GM12878 (cell line): ENCODE measurements around the gene HMGCR.

ENCODE experiments used
- ATF2 ChIP-seq: IDR thresholded peaks from 2 replicates; pipeline ENCODE4 v1.6.1; 2012; ENCODE audit warnings: low read length, inconsistent platforms
- BCL11A ChIP-seq: IDR thresholded peaks from 2 replicates; pipeline ENCODE4 v1.6.1; 2011; ENCODE audit warnings: low read depth, low read length
- CHD2 ChIP-seq: IDR thresholded peaks from 2 replicates; pipeline ENCODE4 v1.6.1; 2011; ENCODE audit warnings: low read depth, low read length, improper control_type of control experiment, borderline replicate concordance
- CTCF ChIP-seq, 3 experiments: IDR thresholded peaks in 2 of 3; conservative IDR thresholded peaks in 1 of 3; 2 replicates each; pipeline ENCODE4 v1.5.1; 2011; ENCODE audit warnings: low read depth in 3 of 3, low read length in 3 of 3, mild to moderate bottlenecking in 3 of 3, control low read depth in 2 of 3, moderate library complexity in 2 of 3, inconsistent platforms in 1 of 3, mixed read lengths in 1 of 3; ENCODE audit not compliant: control insufficient read depth in 2 of 3, insufficient read depth in 1 of 3; ENCODE audit errors: extremely low read depth in 1 of 3
- HCFC1 ChIP-seq: fragments of 150-350 bp; IDR thresholded peaks from 2 replicates; pipeline ENCODE4 v1.6.1; 2014; ENCODE audit warnings: low read length
- JUNB ChIP-seq: IDR thresholded peaks from 2 replicates; pipeline ENCODE4 v1.6.1; 2016; ENCODE audit warnings: antibody characterized with exemption, mild to moderate bottlenecking
- NFIC ChIP-seq: IDR thresholded peaks from 2 replicates; pipeline ENCODE4 v1.6.1; 2012; ENCODE audit warnings: low read depth, mild to moderate bottlenecking, inconsistent platforms, low read length, moderate library complexity
- PAX8 ChIP-seq: fragments of 450-650 bp; IDR thresholded peaks from 2 replicates; pipeline ENCODE4 v1.6.1; 2017; ENCODE audit warnings: mild to moderate bottlenecking, moderate library complexity
- POLR2A ChIP-seq: IDR thresholded peaks from 2 replicates; pipeline ENCODE4 v1.6.1; 2011; ENCODE audit warnings: low read depth, mild to moderate bottlenecking, low read length
- RAD21 ChIP-seq: IDR thresholded peaks from 2 replicates; pipeline ENCODE4 v1.6.1; 2011; ENCODE audit warnings: mild to moderate bottlenecking, low read depth, low read length, moderate library complexity; ENCODE audit not compliant: insufficient read depth
- RFX5 ChIP-seq: IDR thresholded peaks from 2 replicates; pipeline ENCODE4 v1.6.1; 2011; ENCODE audit warnings: low read depth, low read length, improper control_type of control experiment
- STAT3 ChIP-seq: IDR thresholded peaks from 2 replicates; pipeline ENCODE4 v1.6.1; 2011; ENCODE audit warnings: low read depth, low read length, improper control_type of control experiment
- TCF3 ChIP-seq: IDR thresholded peaks from 2 replicates; pipeline ENCODE4 v1.6.1; 2012; ENCODE audit warnings: low read depth, mild to moderate bottlenecking, low read length, borderline replicate concordance; ENCODE audit not compliant: insufficient read depth
- ZNF274 ChIP-seq: IDR thresholded peaks from one replicate; pipeline ENCODE4 v1.8.0; 2011; ENCODE audit not compliant: insufficient read length, insufficient read depth

GRCh38 chr5:75395277-75395676 lies 58.3 kb downstream of the HMGCR start:
- TF ChIP-seq ZNF274 (no peak), PAX8 (no peak), JUNB (no peak), RAD21 (no peak), RFX5 (no peak), HCFC1 (no peak), CHD2 (no peak), BCL11A (no peak), TCF3 (no peak), POLR2A (no peak), CTCF (IDR thresholded peaks at IDR 0.05 in 2 of 3, conservative IDR thresholded peaks at IDR 0.05 in 1 of 3; ENCODE audit: control insufficient read depth in 2 of 3, extremely low read depth in 1 of 3, insufficient read depth in 1 of 3, low read depth in 3 of 3, low read length in 3 of 3) (no peak), ATF2 (no peak), NFIC (no peak), STAT3 (no peak)
